HepG2 (cell line): Measurements from ENCODE around the gene AP3B2. TPM values are rescaled to one million over a fixed set of nuclear protein-coding genes. Genes with fewer than 3 reads are reported as not detected.

Source experiments
- DNMT3B ChIP-seq: conservative IDR thresholded peaks from 2 replicates; pipeline ENCODE4 v1.6.1; 2016; ENCODE audit warnings: missing biosample characterization, control low read depth
- FOXM1 ChIP-seq: sonication (generic); formaldehyde crosslinking; IDR thresholded peaks from 2 replicates; pipeline ENCODE4 v1.5.0; 2020; ENCODE audit warnings: missing genetic modification reagents
- FOXO1 ChIP-seq: sonication (generic); formaldehyde crosslinking; IDR thresholded peaks from 2 replicates; pipeline ENCODE4 v1.4.0; 2020; ENCODE audit warnings: missing genetic modification reagents
- KDM3A ChIP-seq: IDR thresholded peaks from 2 replicates; pipeline ENCODE4 v1.6.1; 2018; ENCODE audit warnings: low read depth, missing compliant biosample characterization
- TARDBP ChIP-seq: sonication (generic); formaldehyde crosslinking; IDR thresholded peaks from 2 replicates; pipeline ENCODE4 v1.8.0; 2022; ENCODE audit warnings: mild to moderate bottlenecking, missing genetic modification reagents
- TBL1XR1 ChIP-seq: fragments of 150-350 bp; IDR thresholded peaks from 2 replicates; pipeline ENCODE4 v1.6.1; 2014; ENCODE audit warnings: borderline replicate concordance, low read length; ENCODE audit not compliant: partially characterized antibody
- ZBTB40 ChIP-seq, 2 experiments: fragments of 450-650 bp in 1 of 2; sonication (generic) in 1 of 2; formaldehyde crosslinking in 1 of 2; IDR thresholded peaks; 2 replicates each; pipeline versions ENCODE4 v1.6.1 to v1.8.0; 2016 to 2022; ENCODE audit warnings: antibody characterized with exemption in 1 of 2, mild to moderate bottlenecking in 1 of 2, missing genetic modification reagents in 1 of 2
- ZMYM4 ChIP-seq: sonication (generic); formaldehyde crosslinking; IDR thresholded peaks from 2 replicates; pipeline ENCODE4 v1.8.1; 2023; ENCODE audit warnings: mild to moderate bottlenecking, missing genetic modification reagents
- ZNF260 ChIP-seq: sonication (generic); formaldehyde crosslinking; IDR thresholded peaks from 2 replicates; pipeline ENCODE4 v1.4.0; 2020; ENCODE audit warnings: missing genetic modification reagents, low read depth, mild to moderate bottlenecking, borderline replicate concordance
- ZUFSP ChIP-seq: sonication (generic); formaldehyde crosslinking; IDR thresholded peaks from 2 replicates; pipeline ENCODE4 v1.9.0; 2021; ENCODE audit warnings: missing genetic modification reagents, mild to moderate bottlenecking, borderline replicate concordance
- polyA plus RNA-seq, 8 experiments: library from polyadenylated mRNA; depleted of rRNA in 3 of 8; stranded (reverse) in 7 of 8; unstranded in 1 of 8; fragments of >200 nt; fragmentation: Illumina TruSeq in 4 of 8; extraction: Trizol in 4 of 8; gene quantifications; 2 replicates each; pipeline versions ENCODE4 v1.2.1 to v1.2.3, GENCODE V29; 2011 to 2016; ENCODE audit warnings: low read depth in 4 of 8, missing spikeins in 1 of 8, mixed read lengths in 1 of 8; ENCODE audit not compliant: insufficient read depth in 1 of 8
- total RNA-seq, 5 experiments: library from RNA; depleted of rRNA; stranded (reverse); fragments of >200 nt; fragmentation: Illumina TruSeq; extraction: Trizol; gene quantifications; 2 replicates each; pipeline ENCODE4 v1.2.3, GENCODE V29; 2016; ENCODE audit warnings: low read depth in 1 of 5

AP3B2 gene
- total and polyA plus RNA-seq, 2 of the 13 experiments (the other 11 are each of a cell fraction or from before 2014, with no cell fraction given): not detected

GRCh38 chr15:82662641-82663040, 47.0 kb downstream of the AP3B2 start (continued):
- TF ChIP-seq ZBTB40 (IDR thresholded peaks at IDR 0.05) (no peak), ZBTB40 (CRISPR knock-in tag; IDR thresholded peaks at IDR 0.05) (no peak), TBL1XR1 (no peak), FOXO1 (CRISPR knock-in tag) (no peak), FOXM1 (CRISPR knock-in tag) (no peak), DNMT3B (CRISPR knock-in tag) (no peak), ZMYM4 (CRISPR knock-in tag) (no peak), KDM3A (CRISPR knock-in tag) (no peak), ZUFSP (no peak), TARDBP (no peak), ZNF260 (CRISPR knock-in tag) (no peak)
